IMR-90 (cell line): ENCODE results near the gene ARHGEF40. TPM values are rescaled to one million over a fixed set of nuclear protein-coding genes. Genes with fewer than 3 reads are reported as not detected.

Experiments
- ATAC-seq: fragments of 200-7000 bp; cut with Tn5 transposase; 2 replicates; pipeline ENCODE4 v1.9.1; 2020; ENCODE audit warnings: low read depth, mild to moderate bottlenecking, moderate library complexity
- BruUV-seq: library from RNA; stranded (reverse); fragments of 400-500 nt; replicated peaks from 2 replicates; lab custom pipeline; 2021; lab: Mats Ljungman, UMichigan
- CTCF ChIA-PET: fragments of 300-600 bp; formaldehyde crosslinking; extraction: SDS; loops from one replicate; lab custom pipeline; 2021; ENCODE audit warnings: antibody characterized with exemption; lab: Yijun Ruan, JAX
- POLR2A ChIA-PET: fragments of 300-600 bp; sonication (Branson Sonifier 250); formaldehyde crosslinking; loops from one replicate; lab custom pipeline; 2022; ENCODE audit warnings: antibody characterized with exemption; ENCODE audit not compliant: unreplicated experiment; lab: Charles Lee
- DNase-seq: peaks from one replicate; pipeline ENCODE4 v3.0.0; 2013
- H2AFZ ChIP-seq: replicated peaks from 2 replicates; pipeline ENCODE3; 2013; ENCODE audit warnings: low read length, mild to moderate bottlenecking; ENCODE audit not compliant: poor library complexity
- H2AK5ac ChIP-seq: 2 replicates; pipeline ENCODE4 v1.6.1; 2013; ENCODE audit warnings: low read depth, low read length, inconsistent platforms
- H2AK9ac ChIP-seq: replicated peaks from 2 replicates; pipeline ENCODE3; 2013; ENCODE audit warnings: mild to moderate bottlenecking, low read depth, low read length, moderate library complexity; ENCODE audit not compliant: poor library complexity
- H2BK120ac ChIP-seq: 2 replicates; pipeline ENCODE4 v1.6.1; 2013; ENCODE audit warnings: low read depth, low read length, inconsistent platforms
- H2BK15ac ChIP-seq: 3 replicates; pipeline ENCODE4 v1.6.1; 2013; ENCODE audit warnings: low read depth, low read length, inconsistent platforms
- H2BK20ac ChIP-seq: 2 replicates; pipeline ENCODE4 v1.6.1; 2013; ENCODE audit warnings: low read depth, mild to moderate bottlenecking, inconsistent platforms, low read length, moderate library complexity
- H2BK5ac ChIP-seq: 2 replicates; pipeline ENCODE4 v1.6.1; 2013; ENCODE audit warnings: mild to moderate bottlenecking, low read depth, low read length, inconsistent platforms; ENCODE audit not compliant: poor library complexity, severe bottlenecking
- H3K14ac ChIP-seq: replicated peaks from 2 replicates; pipeline ENCODE4 v1.6.1; 2013; ENCODE audit warnings: low read depth, low read length, inconsistent platforms
- H3K18ac ChIP-seq: 2 replicates; pipeline ENCODE4 v1.6.1; 2013; ENCODE audit warnings: low read depth, low read length, control low read depth
- H3K23ac ChIP-seq: 2 replicates; pipeline ENCODE4 v1.6.1; 2013; ENCODE audit warnings: low read depth, low read length, inconsistent platforms
- H3K27ac ChIP-seq: 2 replicates; pipeline ENCODE4 v1.5.1; 2013; ENCODE audit warnings: mild to moderate bottlenecking, control low read depth, low read length; ENCODE audit not compliant: insufficient read depth
- H3K27me3 ChIP-seq: 2 replicates; pipeline ENCODE4 v1.6.1; 2013; ENCODE audit warnings: low read length; ENCODE audit not compliant: control insufficient read depth, insufficient read depth
- H3K36me3 ChIP-seq: 2 replicates; pipeline ENCODE4 v1.6.1; 2013; ENCODE audit warnings: low read length, mixed read lengths; ENCODE audit not compliant: control insufficient read depth, insufficient read depth
- H3K4ac ChIP-seq: 2 replicates; pipeline ENCODE4 v1.6.1; 2013; ENCODE audit warnings: low read depth, low read length, inconsistent platforms
- H3K4me1 ChIP-seq: 2 replicates; pipeline ENCODE4 v1.6.1; 2013; ENCODE audit warnings: low read length, mixed read lengths; ENCODE audit not compliant: control insufficient read depth, insufficient read depth
- H3K4me2 ChIP-seq: 2 replicates; pipeline ENCODE4 v1.6.1; 2013; ENCODE audit warnings: low read depth, mild to moderate bottlenecking, control low read depth, low read length, moderate library complexity
- H3K4me3 ChIP-seq: 2 replicates; pipeline ENCODE4 v1.5.1; 2013; ENCODE audit warnings: low read depth, mild to moderate bottlenecking, control low read depth, low read length, moderate library complexity; ENCODE audit not compliant: insufficient read depth
- H3K56ac ChIP-seq: 2 replicates; pipeline ENCODE4 v1.6.1; 2013; ENCODE audit warnings: low read length, inconsistent platforms; ENCODE audit not compliant: insufficient read depth; ENCODE audit errors: extremely low read depth
- H3K79me1 ChIP-seq, 2 experiments: 2 replicates each; pipeline ENCODE4 v1.6.1; 2013; ENCODE audit warnings: low read length in 2 of 2, inconsistent platforms in 1 of 2, low read depth in 1 of 2
- H3K9ac ChIP-seq: 2 replicates; pipeline ENCODE4 v1.6.1; 2013; ENCODE audit warnings: low read depth, low read length, control low read depth
- H3K9me1 ChIP-seq: 2 replicates; pipeline ENCODE4 v1.6.1; 2013; ENCODE audit warnings: low read length, inconsistent platforms; ENCODE audit not compliant: insufficient read depth
- H3K9me3 ChIP-seq: 2 replicates; pipeline ENCODE4 v1.6.1; 2013; ENCODE audit warnings: low read length; ENCODE audit not compliant: control insufficient read depth, insufficient read depth
- H4K20me1 ChIP-seq: 2 replicates; pipeline ENCODE4 v1.6.1; 2013; ENCODE audit warnings: low read length, inconsistent platforms; ENCODE audit not compliant: insufficient read depth
- H4K5ac ChIP-seq: 2 replicates; pipeline ENCODE4 v1.6.1; 2013; ENCODE audit warnings: mild to moderate bottlenecking, low read depth, low read length, control low read depth
- H4K8ac ChIP-seq, 2 experiments: 2 replicates each; pipeline ENCODE4 v1.6.1; 2013; ENCODE audit warnings: low read depth in 2 of 2, low read length in 2 of 2, control low read depth in 1 of 2, inconsistent platforms in 1 of 2
- H4K91ac ChIP-seq: 2 replicates; pipeline ENCODE4 v1.6.1; 2013; ENCODE audit warnings: low read depth, low read length, inconsistent platforms; ENCODE audit not compliant: insufficient read depth
- USF2 ChIP-seq: fragments of 150-350 bp; IDR thresholded peaks from 2 replicates; pipeline ENCODE4 v1.6.1; 2017; ENCODE audit warnings: mild to moderate bottlenecking, antibody characterized with exemption, low read length, low read depth
- WGBS, 2 experiments: methylation state at CpG; one replicate each; pipeline versions ENCODE4 v1.1.5 to v1.1.7; 2013; ENCODE audit warnings: missing lambda C conversion rate in 2 of 2; ENCODE audit not compliant: insufficient read length in 1 of 2; ENCODE audit errors: extremely low coverage in 2 of 2; 5-methylcytosine and 5-hydroxymethylcytosine counted together
- dilution Hi-C: fragments of 300-500 bp; cut with HindIII; formaldehyde crosslinking; loops from one replicate; pipeline ENCODE4 v1.14.3; 2018; ENCODE audit warnings: low sequenced_read_pairs; ENCODE audit not compliant: unreplicated experiment
- in situ Hi-C: fragments of 300-500 bp; cut with MboI; formaldehyde crosslinking; loops from 3 replicates; pipeline ENCODE4 v1.14.3; 2019; ENCODE audit warnings: low sequenced_read_pairs, inconsistent platforms, mixed read lengths
- intact Hi-C: fragments of 100-400 bp; cut with micrococcal nuclease; formaldehyde crosslinking; loops from 2 replicates; pipeline ENCODE4 v1.10.0; 2022
- polyA plus RNA-seq, 3 experiments: library from polyadenylated mRNA; depleted of rRNA; stranded (reverse); fragments of >200 nt; gene quantifications; 2 replicates each; pipeline ENCODE4 v1.2.3, GENCODE V29; 2012; ENCODE audit warnings: low replicate concordance in 1 of 3
- total RNA-seq: library from RNA; depleted of rRNA; stranded (reverse); fragments of >200 nt; gene quantifications from 2 replicates; pipeline ENCODE4 v1.2.3, GENCODE V29; 2012

The ARHGEF40 gene
- total and polyA plus RNA-seq, 2 of the 4 experiments (the other 2 are of a cell fraction), result 18.1 to 58.4 TPM

GRCh38 chr14:21123429-21123828 lies 53.3 kb downstream of the ARHGEF40 start:
- Histone ChIP-seq H3K27ac (no peak overlapping the region), H4K20me1 (no peaks in the 10 kb centered on the region), H3K9me3 (no peaks in the 10 kb centered on the region), H2BK15ac (no peak overlapping the region), H3K9ac (no peak overlapping the region), H3K79me1 (no peaks in the 10 kb centered on the region), H3K4me3 (no peak overlapping the region), H2AFZ (no peak overlapping the region), H2BK5ac (no peak overlapping the region), H3K36me3 (no peaks in the 10 kb centered on the region), H4K8ac (no peak overlapping the region), H2AK5ac (no peak overlapping the region), H3K4me1 (no peaks in the 10 kb centered on the region), H2AK9ac (no peak overlapping the region), H3K9me1 (no peaks in the 10 kb centered on the region), H3K23ac (no peak overlapping the region), H3K56ac (no peak overlapping the region), H4K91ac (no peak overlapping the region), H2BK120ac (no peak overlapping the region), H3K4me2 (no peak overlapping the region), H3K14ac (no peak overlapping the region), H3K4ac (no peak overlapping the region), H3K27me3 (peaks cover 7% of the 10 kb centered on the region; the same call in 1 of the 2 replicates), H3K18ac (no peak overlapping the region), H2BK20ac (no peak overlapping the region), H4K5ac (no peak overlapping the region)
- DNase-seq (no peak), ATAC-seq (no peak)
- intact Hi-C loops, result no loop called here
- TF ChIP-seq USF2, result no peak
- no TSS peak for BruUV-seq
- WGBS, 2 experiments, result no CpG with 5 or more reads among the region's 1 CpG
- ChIA-PET CTCF (interaction anchor here (1.0 to 1.3 kb wide), 2 partner anchors 18 to 19 kb away, joined by 3 to 4 read pairs; no protein-coding TSS in a partner anchor), POLR2A (no interaction called here)
- dilution Hi-C loops, result no loop called here
- in situ Hi-C loops, result no loop called here
